SK-N-SH (cell line): ENCODE results near the gene CRAT. TPM values are rescaled to one million over a fixed set of nuclear protein-coding genes. Genes with fewer than 3 reads are reported as not detected.
A peak's percentile ranks its signal among the peaks of the same experiment; 100 is the strongest.

Experiments
- CTCF ChIA-PET: fragments of 300-600, 350-600 bp; formaldehyde crosslinking; extraction: SDS; loops from one replicate; lab custom pipeline; 2021; lab: Yijun Ruan, JAX
- POLR2A ChIA-PET: fragments of 350-600 bp; sonication (Branson Sonifier 250); formaldehyde crosslinking; extraction: SDS; loops from one replicate; lab custom pipeline; 2020; ENCODE audit warnings: antibody characterized with exemption, inconsistent platforms; lab: Yijun Ruan, JAX
- DNase-seq: peaks from one replicate; pipeline ENCODE4 v3.0.0; 2012
- H2AFZ ChIP-seq: fragments of 200-600 bp; sonication (generic); 2 replicates; pipeline ENCODE4 v1.8.1; 2016; ENCODE audit warnings: antibody characterized with exemption, mild to moderate bottlenecking, low read depth
- H3F3A ChIP-seq: fragments of 200-600 bp; sonication (generic); replicated peaks from 2 replicates; pipeline ENCODE3; 2016; ENCODE audit warnings: antibody characterized with exemption, mild to moderate bottlenecking; ENCODE audit not compliant: insufficient read depth
- H3K27ac ChIP-seq, 2 experiments: fragments of 200-500 bp in 1 of 2; fragments of 200-600 bp in 1 of 2; sonication (Bioruptor generic) in 1 of 2; sonication (generic), shearing (Covaris generic) in 1 of 2; 2 replicates each; pipeline versions ENCODE4 v1.5.1 to v1.6.1; 2014 to 2016; ENCODE audit warnings: low read depth in 2 of 2, inconsistent platforms in 1 of 2, low read length in 1 of 2, mild to moderate bottlenecking in 1 of 2, mixed read lengths in 1 of 2
- H3K27me3 ChIP-seq: fragments of 200-600 bp; sonication (generic), shearing (Covaris generic); 2 replicates; pipeline ENCODE4 v1.6.1; 2016; ENCODE audit warnings: mixed run types; ENCODE audit not compliant: insufficient read depth
- H3K36me3 ChIP-seq, 2 experiments: fragments of 200-500 bp in 1 of 2; fragments of 200-600 bp in 1 of 2; sonication (Bioruptor generic) in 1 of 2; sonication (generic) in 1 of 2; replicated peaks in 1 of 2; 2 replicates each; pipeline versions ENCODE3 to v1.5.1; 2014 to 2016; ENCODE audit warnings: low read length in 1 of 2, mild to moderate bottlenecking in 1 of 2; ENCODE audit not compliant: insufficient read depth in 2 of 2, control insufficient read depth in 1 of 2
- H3K4me1 ChIP-seq, 2 experiments: fragments of 200-500 bp in 1 of 2; fragments of 200-600 bp in 1 of 2; sonication (Bioruptor generic) in 1 of 2; sonication (generic), shearing (Covaris generic) in 1 of 2; 2 replicates each; pipeline versions ENCODE4 v1.5.1 to v1.6.1; 2014 to 2016; ENCODE audit warnings: low read depth in 1 of 2, low read length in 1 of 2, mixed run types in 1 of 2; ENCODE audit not compliant: insufficient read depth in 2 of 2, control insufficient read depth in 1 of 2
- H3K4me2 ChIP-seq: fragments of 200-600 bp; sonication (generic), shearing (Covaris generic); 2 replicates; pipeline ENCODE4 v1.6.1; 2017; ENCODE audit warnings: mixed run types
- H3K4me3 ChIP-seq, 2 experiments: fragments of 200-500 bp in 1 of 2; fragments of 200-600 bp in 1 of 2; sonication (Bioruptor generic) in 1 of 2; sonication (generic), shearing (Covaris generic) in 1 of 2; 2 replicates each; pipeline versions ENCODE4 v1.5.1 to v1.8.1; 2014 to 2016; ENCODE audit warnings: low read depth in 2 of 2, inconsistent platforms in 1 of 2, low read length in 1 of 2, mild to moderate bottlenecking in 1 of 2, mixed read lengths in 1 of 2, moderate library complexity in 1 of 2
- H3K79me2 ChIP-seq: fragments of 200-600 bp; sonication (generic); 2 replicates; pipeline ENCODE4 v1.8.1; 2017; ENCODE audit warnings: mild to moderate bottlenecking; ENCODE audit not compliant: insufficient read depth
- H3K9ac ChIP-seq: fragments of 200-600 bp; sonication (generic); 2 replicates; pipeline ENCODE4 v1.6.1; 2017; ENCODE audit warnings: mixed run types
- H3K9me2 ChIP-seq: fragments of 200-600 bp; sonication (generic); 2 replicates; pipeline ENCODE4 v1.6.1; 2017; ENCODE audit warnings: mixed run types
- H3K9me3 ChIP-seq: fragments of 200-600 bp; sonication (generic); 2 replicates; pipeline ENCODE4 v1.6.1; 2017; ENCODE audit warnings: mixed run types, mild to moderate bottlenecking, moderate library complexity
- H4K20me1 ChIP-seq: fragments of 200-600 bp; sonication (generic); 2 replicates; pipeline ENCODE4 v1.6.1; 2017; ENCODE audit warnings: mild to moderate bottlenecking, mixed run types; ENCODE audit not compliant: insufficient read depth
- CHD2 ChIP-seq: fragments of 150-350 bp; IDR thresholded peaks from 2 replicates; pipeline ENCODE4 v1.6.1; 2018; ENCODE audit warnings: low read length; ENCODE audit not compliant: partially characterized antibody
- ELF1 ChIP-seq: IDR thresholded peaks from 2 replicates; pipeline ENCODE4 v1.4.0; 2012
- FOXM1 ChIP-seq: IDR thresholded peaks from 2 replicates; pipeline ENCODE4 v1.4.0; 2012; ENCODE audit warnings: low read depth, mild to moderate bottlenecking
- MXI1 ChIP-seq: IDR thresholded peaks from 2 replicates; pipeline ENCODE4 v1.6.1; 2012; ENCODE audit warnings: mild to moderate bottlenecking, low read depth, low read length, improper control_type of control experiment
- POLR2AphosphoS5 ChIP-seq: IDR thresholded peaks from 2 replicates; pipeline ENCODE4 v1.6.1; 2012; ENCODE audit warnings: low read depth, low read length
- RXRA ChIP-seq: IDR thresholded peaks from 2 replicates; pipeline ENCODE4 v1.4.0; 2012; ENCODE audit warnings: low read depth, mild to moderate bottlenecking, borderline replicate concordance
- TAF1 ChIP-seq: IDR thresholded peaks from 2 replicates; pipeline ENCODE4 v1.6.1; 2012; ENCODE audit warnings: low read depth, mild to moderate bottlenecking, low read length, moderate library complexity, borderline replicate concordance
- WGBS: methylation state at CpG from one replicate; pipeline ENCODE4 v1.1.6; 2017; ENCODE audit warnings: low lambda C conversion rate; 5-methylcytosine and 5-hydroxymethylcytosine counted together
- polyA plus RNA-seq, 3 experiments: library from polyadenylated mRNA; depleted of rRNA; stranded (reverse); fragments of >200 nt; gene quantifications; 2 replicates each; pipeline ENCODE4 v1.2.3, GENCODE V29; 2012
- TF ChIP-seq, protein P1 (sequence below): IDR thresholded peaks from 2 replicates; pipeline ENCODE4 v1.4.0; 2012; ENCODE audit warnings: low read depth
- TF ChIP-seq, protein P2 (sequence below): IDR thresholded peaks from 2 replicates; pipeline ENCODE4 v1.4.0; 2012; ENCODE audit warnings: low read depth, borderline replicate concordance
- TF ChIP-seq, protein P3 (sequence below): fragments of 150-350 bp; IDR thresholded peaks from 2 replicates; pipeline ENCODE4 v1.6.1; 2017; ENCODE audit warnings: antibody characterized with exemption, low read length, low read depth, borderline replicate concordance

Gene CRAT
- polyA plus RNA-seq, 1 of the 3 experiments (the other 2 are of a cell fraction) = 44.5 TPM

DNA sequence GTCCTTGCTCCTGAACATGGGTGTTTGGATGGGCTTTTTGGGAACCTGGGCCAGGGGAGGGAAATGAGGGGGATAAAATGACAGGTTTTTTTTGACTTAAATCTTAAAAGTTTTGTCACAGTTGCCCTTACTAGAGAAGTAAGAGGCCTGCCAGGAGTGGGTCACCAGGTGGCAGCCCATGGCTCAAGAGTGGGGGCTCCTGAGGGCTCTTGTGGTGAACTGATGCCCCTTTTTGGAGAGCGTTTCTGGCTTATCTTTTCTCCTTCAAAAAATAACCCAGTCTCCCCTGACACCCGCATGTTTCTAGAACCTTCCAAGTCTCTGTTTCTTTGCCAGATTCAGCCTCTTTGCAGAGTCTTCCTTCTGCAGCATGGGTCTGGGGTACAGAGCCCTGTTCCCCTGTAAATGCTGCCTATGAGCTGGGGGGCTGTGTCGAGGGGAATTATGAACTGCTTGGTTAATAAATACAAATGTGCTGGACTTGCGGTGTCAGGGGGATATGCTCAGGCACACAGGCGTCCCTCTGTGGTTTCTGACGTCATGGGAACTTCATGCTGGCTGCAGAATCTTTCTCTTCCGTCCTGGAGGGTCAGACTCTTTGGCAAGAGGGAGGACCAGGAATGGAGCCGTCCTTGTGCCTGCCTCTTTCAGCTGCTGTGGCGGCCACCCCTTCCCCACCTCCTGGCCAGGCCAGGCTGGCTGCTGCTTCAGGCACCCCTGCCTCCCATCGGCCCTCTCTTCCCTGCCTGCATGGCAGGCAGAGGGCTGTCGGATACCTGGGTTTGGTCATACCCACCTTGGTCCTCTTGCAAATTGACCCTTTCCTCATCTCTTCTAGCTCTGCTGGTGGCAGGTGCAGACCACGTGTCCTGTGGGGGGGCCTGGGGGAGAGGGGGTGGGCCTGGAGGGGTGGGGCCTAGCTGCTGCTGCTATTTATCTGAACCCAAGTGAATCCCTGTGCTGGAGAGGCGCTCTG lies 30.8 kb upstream of the CRAT start:
- no peaks in the 10 kb centered on the region for H3K27me3 ChIP-seq
- peak overlapping the region; percentile 99 for H3K9ac ChIP-seq
- peak overlapping the region; percentile 50 to 53; a peak in 2 of 4 replicates for H3K4me3 ChIP-seq
- peaks cover 34% of the 10 kb centered on the region for H3F3A ChIP-seq
- DNase-seq = no peak
- ChIA-PET POLR2A (interaction anchor here (0.5 to 2.0 kb wide), 6 partner anchors 10 to 485 kb away, joined by 3 to 7 read pairs (median 4); partner anchors contain the start of gene NTMT1), CTCF (interaction anchor here (0.9 to 10.9 kb wide), 16 partner anchors 9 to 904 kb away, joined by 3 to 235 read pairs (median 10); partner anchors contain the start of genes C9orf50 and NTMT1)
- no peak overlapping the region for H2AFZ ChIP-seq
- H3K4me2 ChIP-seq = peak overlapping the region; percentile 95
- no peak for TF ChIP-seq TAF1
- no peak for TF ChIP-seq ELF1
- TF ChIP-seq, protein P1, sequence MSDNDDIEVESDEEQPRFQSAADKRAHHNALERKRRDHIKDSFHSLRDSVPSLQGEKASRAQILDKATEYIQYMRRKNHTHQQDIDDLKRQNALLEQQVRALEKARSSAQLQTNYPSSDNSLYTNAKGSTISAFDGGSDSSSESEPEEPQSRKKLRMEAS = peak; percentile 23
- TF ChIP-seq RXRA = no peak
- no peak for TF ChIP-seq FOXM1
- no peak for TF ChIP-seq CHD2
- 0 out of 2 replicates have a peak, but pooled peaks have one; percentile 11 for TF ChIP-seq POLR2AphosphoS5
- TF ChIP-seq, protein P2, sequence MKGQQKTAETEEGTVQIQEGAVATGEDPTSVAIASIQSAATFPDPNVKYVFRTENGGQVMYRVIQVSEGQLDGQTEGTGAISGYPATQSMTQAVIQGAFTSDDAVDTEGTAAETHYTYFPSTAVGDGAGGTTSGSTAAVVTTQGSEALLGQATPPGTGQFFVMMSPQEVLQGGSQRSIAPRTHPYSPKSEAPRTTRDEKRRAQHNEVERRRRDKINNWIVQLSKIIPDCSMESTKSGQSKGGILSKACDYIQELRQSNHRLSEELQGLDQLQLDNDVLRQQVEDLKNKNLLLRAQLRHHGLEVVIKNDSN = peak; percentile 49; the same call in 1 of the 2 replicates
- H3K27ac ChIP-seq = peak overlapping the region; percentile 99 to 100
- H3K79me2 ChIP-seq = peaks cover 53% of the 10 kb centered on the region
- H3K9me2 ChIP-seq = no peaks in the 10 kb centered on the region
- peaks cover 53 to 69% of the 10 kb centered on the region in 2 experiments; a peak in 3 of 4 replicates for H3K4me1 ChIP-seq
- no peaks in the 10 kb centered on the region for H3K9me3 ChIP-seq
- 51% methylated on average over 12 of the region's 13 CpGs for WGBS
- H4K20me1 ChIP-seq = no peaks in the 10 kb centered on the region
- H3K36me3 ChIP-seq = peaks cover 26 to 30% of the 10 kb centered on the region in 2 experiments

DNA sequence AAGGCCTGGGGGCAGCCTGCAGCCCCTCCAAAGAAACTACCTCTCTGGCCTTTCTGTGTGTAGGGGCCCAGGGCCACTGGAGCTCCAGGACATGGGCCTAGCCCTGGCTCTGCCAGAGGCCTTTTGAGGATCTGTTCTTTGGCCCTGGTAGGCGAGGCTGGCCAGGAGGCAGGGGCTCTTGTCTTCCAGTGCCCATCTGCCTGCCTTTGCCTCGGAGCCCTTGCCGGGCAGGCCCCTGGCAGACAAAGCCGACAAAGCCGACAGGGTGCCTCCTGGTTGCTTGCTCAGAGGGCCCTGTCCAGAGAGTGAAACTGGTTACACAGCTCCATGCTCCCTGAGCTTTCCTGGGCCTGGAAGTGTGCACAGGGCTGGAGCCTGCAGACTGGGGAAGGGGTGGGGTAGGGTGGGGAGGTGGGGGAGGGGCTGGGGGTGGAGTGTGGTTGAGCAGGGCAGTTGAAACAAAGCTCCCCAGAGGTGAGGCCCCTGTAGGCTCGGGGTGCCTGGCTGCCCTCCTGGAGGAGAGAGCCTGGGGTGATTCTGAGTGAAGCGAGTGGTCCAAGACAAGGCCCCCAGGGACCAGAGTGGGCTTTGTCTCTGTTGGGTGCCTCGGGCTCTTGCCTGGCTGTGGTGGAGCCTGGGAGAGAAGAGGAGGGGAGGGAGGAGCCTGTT lies 29.9 kb upstream of the CRAT start:
- H3K4me1 ChIP-seq = peaks cover 45 to 61% of the 10 kb centered on the region in 2 experiments; a peak in 3 of 4 replicates
- 19% methylated on average over 5 of the region's 8 CpGs for WGBS
- peak overlapping the region; percentile 50 to 53 for H3K4me3 ChIP-seq
- peaks cover 28 to 33% of the 10 kb centered on the region in 2 experiments for H3K36me3 ChIP-seq
- peak; percentile 68 for DNase-seq
- CTCF ChIA-PET = interaction anchor here (0.7 to 10.9 kb wide), 22 partner anchors 10 to 904 kb away, joined by 3 to 235 read pairs (median 4); partner anchors contain the start of genes C9orf50, IER5L and NTMT1
- H3K9me2 ChIP-seq = no peaks in the 10 kb centered on the region
- peak overlapping the region; percentile 95 for H3K4me2 ChIP-seq
- H3K79me2 ChIP-seq = peaks cover 48% of the 10 kb centered on the region
- H3K9me3 ChIP-seq = no peaks in the 10 kb centered on the region
- H3K9ac ChIP-seq = peak overlapping the region; percentile 99
- peak; percentile 46; the same call in 1 of the 2 replicates for TF ChIP-seq TAF1
- TF ChIP-seq MXI1 = peak; percentile 6; the same call in 1 of the 2 replicates
- TF ChIP-seq, protein P3, sequence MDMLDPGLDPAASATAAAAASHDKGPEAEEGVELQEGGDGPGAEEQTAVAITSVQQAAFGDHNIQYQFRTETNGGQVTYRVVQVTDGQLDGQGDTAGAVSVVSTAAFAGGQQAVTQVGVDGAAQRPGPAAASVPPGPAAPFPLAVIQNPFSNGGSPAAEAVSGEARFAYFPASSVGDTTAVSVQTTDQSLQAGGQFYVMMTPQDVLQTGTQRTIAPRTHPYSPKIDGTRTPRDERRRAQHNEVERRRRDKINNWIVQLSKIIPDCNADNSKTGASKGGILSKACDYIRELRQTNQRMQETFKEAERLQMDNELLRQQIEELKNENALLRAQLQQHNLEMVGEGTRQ = no peak
- POLR2A ChIA-PET = interaction anchor here (0.6 to 2.0 kb wide), 4 partner anchors 22 to 485 kb away, joined by 3 to 7 read pairs (median 4); partner anchors contain the start of gene NTMT1
- H2AFZ ChIP-seq = no peak overlapping the region
- peaks cover 34% of the 10 kb centered on the region for H3F3A ChIP-seq
- H4K20me1 ChIP-seq = no peaks in the 10 kb centered on the region
- no peaks in the 10 kb centered on the region for H3K27me3 ChIP-seq
- H3K27ac ChIP-seq = peak overlapping the region; percentile 99 to 100
